Measurements from ENCODE around the gene ZNF423. TPM values are rescaled to one million over a fixed set of nuclear protein-coding genes. Genes with fewer than 3 reads are reported as not detected.

The ZNF423 gene
- total RNA-seq, 6 experiments from 2014 or later, result 0.43 to 1.2 (median 0.89) TPM

GRCh38 chr16:49816875-49817274 lies 39.0 kb downstream of the ZNF423 start:
- Histone ChIP-seq H3K4me1 (no peaks in the 10 kb centered on the region), H3K36me3 (no peaks in the 10 kb centered on the region), H3K27ac (no peak overlapping the region), H3K4me3 (no peak overlapping the region), H3K9me3 (no peaks in the 10 kb centered on the region), H3K27me3 (no peaks in the 10 kb centered on the region)
- intact Hi-C loops (cut with DNase I), result no loop called here
- WGBS (ENCODE audit: insufficient coverage, low coverage, low lambda C conversion rate, missing lambda C conversion rate), result 79% methylated on average over 6 of the region's 8 CpGs
- ATAC-seq (no peak), DNase-seq (no peak)
- TF ChIP-seq POLR2A (IDR thresholded peaks at IDR 0.05), result no peak
- TF ChIP-seq, protein P1, sequence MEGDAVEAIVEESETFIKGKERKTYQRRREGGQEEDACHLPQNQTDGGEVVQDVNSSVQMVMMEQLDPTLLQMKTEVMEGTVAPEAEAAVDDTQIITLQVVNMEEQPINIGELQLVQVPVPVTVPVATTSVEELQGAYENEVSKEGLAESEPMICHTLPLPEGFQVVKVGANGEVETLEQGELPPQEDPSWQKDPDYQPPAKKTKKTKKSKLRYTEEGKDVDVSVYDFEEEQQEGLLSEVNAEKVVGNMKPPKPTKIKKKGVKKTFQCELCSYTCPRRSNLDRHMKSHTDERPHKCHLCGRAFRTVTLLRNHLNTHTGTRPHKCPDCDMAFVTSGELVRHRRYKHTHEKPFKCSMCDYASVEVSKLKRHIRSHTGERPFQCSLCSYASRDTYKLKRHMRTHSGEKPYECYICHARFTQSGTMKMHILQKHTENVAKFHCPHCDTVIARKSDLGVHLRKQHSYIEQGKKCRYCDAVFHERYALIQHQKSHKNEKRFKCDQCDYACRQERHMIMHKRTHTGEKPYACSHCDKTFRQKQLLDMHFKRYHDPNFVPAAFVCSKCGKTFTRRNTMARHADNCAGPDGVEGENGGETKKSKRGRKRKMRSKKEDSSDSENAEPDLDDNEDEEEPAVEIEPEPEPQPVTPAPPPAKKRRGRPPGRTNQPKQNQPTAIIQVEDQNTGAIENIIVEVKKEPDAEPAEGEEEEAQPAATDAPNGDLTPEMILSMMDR (IDR thresholded peaks at IDR 0.05), result no peak

- no peaks in the 10 kb centered on the region for H3K36me3 ChIP-seq
- intact Hi-C loops (cut with DNase I), result no loop called here
- 74% methylated on average over 4 of the region's 13 CpGs for WGBS (ENCODE audit: insufficient coverage, low coverage, low lambda C conversion rate, missing lambda C conversion rate)
- H3K9me3 ChIP-seq, result no peaks in the 10 kb centered on the region
- H3K27me3 ChIP-seq, result no peaks in the 10 kb centered on the region
- DNase-seq, result no peak
- TF ChIP-seq, protein P1 (IDR thresholded peaks at IDR 0.05), result no peak
- TF ChIP-seq POLR2A (IDR thresholded peaks at IDR 0.05), result no peak
- H3K4me1 ChIP-seq, result no peaks in the 10 kb centered on the region
- no peak for ATAC-seq
- H3K27ac ChIP-seq, result no peak overlapping the region
- no peak overlapping the region for H3K4me3 ChIP-seq
Measured at GRCh38 chr16:49811644-49812334, 44.1 kb downstream of the ZNF423 start.

GRCh38 chr16:49810831-49811230 lies 45.1 kb downstream of the ZNF423 start:
- intact Hi-C loops (cut with DNase I), result no loop called here
- no peaks in the 10 kb centered on the region for H3K36me3 ChIP-seq
- DNase-seq (no peak), ATAC-seq (no peak)
- H3K27me3 ChIP-seq, result no peaks in the 10 kb centered on the region
- no peak overlapping the region for H3K27ac ChIP-seq
- 74% methylated on average over 9 of the region's 9 CpGs for WGBS (ENCODE audit: insufficient coverage, low coverage, low lambda C conversion rate, missing lambda C conversion rate)
- no peaks in the 10 kb centered on the region for H3K4me1 ChIP-seq
- no peaks in the 10 kb centered on the region for H3K9me3 ChIP-seq
- H3K4me3 ChIP-seq, result no peak overlapping the region
- TF ChIP-seq, protein P1 (IDR thresholded peaks at IDR 0.05), result no peak
- no peak for TF ChIP-seq POLR2A (IDR thresholded peaks at IDR 0.05)

- 61% methylated on average over 4 of the region's 8 CpGs for WGBS (ENCODE audit: insufficient coverage, low coverage, low lambda C conversion rate, missing lambda C conversion rate)
- TF ChIP-seq, protein P1 (IDR thresholded peaks at IDR 0.05), result no peak
- no peak for TF ChIP-seq POLR2A (IDR thresholded peaks at IDR 0.05)
- Histone ChIP-seq H3K27ac (no peak overlapping the region), H3K27me3 (no peaks in the 10 kb centered on the region), H3K4me3 (no peak overlapping the region), H3K9me3 (no peaks in the 10 kb centered on the region), H3K4me1 (no peaks in the 10 kb centered on the region), H3K36me3 (no peaks in the 10 kb centered on the region)
- no peak for ATAC-seq
- intact Hi-C loops (cut with DNase I), result no loop called here
- no peak for DNase-seq
Measured at GRCh38 chr16:49809561-49809960, 46.4 kb downstream of the ZNF423 start.

All from right lobe of liver (tissue), 6 donors.